NCI-H1436 treated with DMSO at 0.1 percent for 48 hours (cell line): ENCODE results near the gene DNAJB13.
A peak's percentile ranks its signal among the peaks of the same experiment; 100 is the strongest.
"Not testable (repeated sequence)": the region's sequence is repeated elsewhere in the genome, so short reads cannot be mapped to it uniquely, and the experiment has no call there.

Experiments
- DNase-seq: peaks from one replicate; lab custom pipeline; 2025; lab: John Stamatoyannopoulos, UW

Gene DNAJB13, protein sequence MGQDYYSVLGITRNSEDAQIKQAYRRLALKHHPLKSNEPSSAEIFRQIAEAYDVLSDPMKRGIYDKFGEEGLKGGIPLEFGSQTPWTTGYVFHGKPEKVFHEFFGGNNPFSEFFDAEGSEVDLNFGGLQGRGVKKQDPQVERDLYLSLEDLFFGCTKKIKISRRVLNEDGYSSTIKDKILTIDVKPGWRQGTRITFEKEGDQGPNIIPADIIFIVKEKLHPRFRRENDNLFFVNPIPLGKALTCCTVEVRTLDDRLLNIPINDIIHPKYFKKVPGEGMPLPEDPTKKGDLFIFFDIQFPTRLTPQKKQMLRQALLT

GRCh38 chr11:73950869-73951710 is at the start of gene DNAJB13:
TSS of gene DNAJB13 (plus strand) at chr11:73951026. CDS start at chr11:73951070, 44 bp downstream.
- no peak for DNase-seq

GRCh38 chr11:73902303-73902702 is 48.5 kb upstream of the DNAJB13 start:
- no peak for DNase-seq

DNA sequence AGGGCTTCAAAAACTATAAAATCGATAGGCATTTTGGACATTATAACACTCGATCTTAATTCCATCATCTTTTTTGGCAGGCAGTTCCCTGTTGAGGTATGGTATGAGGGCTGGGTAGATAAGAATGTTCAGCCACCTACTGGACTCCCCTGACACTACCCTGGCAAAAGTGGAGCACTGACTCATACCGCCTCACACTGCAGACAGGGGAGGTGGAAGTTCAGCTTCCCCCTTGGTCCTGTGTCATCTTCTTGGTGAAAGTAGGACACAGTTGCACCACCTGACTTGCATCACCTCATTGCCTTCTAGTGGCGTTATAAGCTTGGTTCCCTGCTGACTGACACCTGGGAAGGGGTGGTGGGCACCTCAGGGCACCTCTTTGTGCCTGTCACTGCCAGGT is 43.6 kb upstream of the DNAJB13 start:
- DNase-seq: no peak

GRCh38 chr11:73912026-73912425 is 38.8 kb upstream of the DNAJB13 start:
- DNase-seq: no peak

GRCh38 chr11:73913472-73913871 is 37.4 kb upstream of the DNAJB13 start:
- DNase-seq: no peak

DNA sequence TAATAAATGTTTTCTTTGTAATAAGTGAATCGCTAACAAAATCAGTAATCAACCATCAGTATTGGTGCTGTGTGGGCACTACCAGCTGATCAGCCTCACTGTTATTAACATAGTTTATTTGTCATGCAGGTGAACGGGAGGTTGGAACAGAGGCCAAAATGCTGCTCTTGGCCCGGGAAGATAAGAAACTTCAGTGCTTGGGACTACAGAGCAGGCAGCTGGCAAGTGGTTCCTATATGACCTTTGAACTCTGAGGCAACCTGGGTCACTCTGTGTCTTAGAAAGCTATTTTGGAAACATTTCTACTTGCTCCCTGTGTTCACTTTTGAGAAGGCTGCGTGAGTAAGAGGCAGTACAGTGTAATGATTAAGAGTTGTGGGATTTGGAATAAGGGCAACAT is 36.5 kb upstream of the DNAJB13 start:
- DNase-seq: no peak

DNA sequence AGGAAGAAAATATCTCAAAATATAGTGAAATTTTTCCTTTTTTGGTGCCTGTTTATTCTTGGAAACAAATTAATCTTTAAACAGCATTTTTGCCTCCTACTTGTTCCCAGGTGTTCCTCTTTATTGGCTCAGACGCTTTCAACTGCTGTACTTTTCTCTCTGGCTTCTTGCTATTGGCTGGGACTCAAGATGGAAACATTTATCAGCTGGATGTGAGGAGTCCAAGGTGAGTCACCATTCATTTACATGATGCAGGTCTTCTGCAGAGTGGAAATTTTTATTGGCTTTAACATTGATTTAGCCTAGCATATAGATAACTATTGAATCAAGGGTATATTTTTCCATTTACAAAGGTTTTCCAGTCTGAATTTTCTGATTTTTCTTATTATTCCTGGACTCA is 34.4 kb upstream of the DNAJB13 start:
- no peak for DNase-seq

DNA sequence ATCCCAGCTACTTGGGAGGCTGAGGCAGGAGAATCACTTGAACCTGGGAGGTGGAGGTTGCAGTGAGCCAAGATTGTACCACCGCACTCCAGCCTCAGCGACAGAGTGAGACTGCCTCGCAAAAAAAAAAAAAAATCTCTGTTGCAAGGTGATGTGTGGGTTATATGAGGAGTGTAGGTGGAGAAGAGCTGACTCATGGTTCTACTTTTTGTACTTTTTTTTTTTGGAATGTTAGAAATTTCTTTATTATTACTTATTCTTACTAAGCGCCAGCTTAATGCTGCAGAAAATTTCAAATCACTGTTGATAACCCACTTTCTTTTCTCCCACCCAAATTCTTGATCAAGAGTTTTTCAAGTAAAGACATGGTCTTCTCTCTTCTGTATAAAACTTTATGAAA is 29.6 kb upstream of the DNAJB13 start:
- no peak for DNase-seq

- no peak for DNase-seq
These were observed 21.4 kb upstream of the DNAJB13 start for GRCh38 chr11:73929388-73929787.

GRCh38 chr11:73931039-73931645 is 19.7 kb upstream of the DNAJB13 start:
- DNase-seq: peak; percentile 51

DNA sequence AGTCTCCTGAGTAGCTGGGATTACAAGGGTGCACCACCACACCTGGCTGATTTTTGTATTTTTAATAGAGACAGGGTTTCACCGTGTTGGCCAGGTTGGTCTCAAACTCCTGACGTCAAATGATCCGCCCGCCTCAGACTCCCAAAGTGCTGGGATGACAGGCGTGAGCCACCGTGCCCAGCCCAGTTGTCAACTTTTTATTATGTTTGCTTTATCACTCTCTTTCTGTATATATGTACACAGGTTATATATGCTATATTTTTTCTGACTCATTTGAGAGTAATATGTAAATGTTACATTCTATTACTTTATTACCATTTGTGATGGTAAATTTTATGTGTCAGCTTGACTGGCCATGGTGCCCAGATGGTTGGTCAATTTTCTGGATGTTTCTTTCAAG is 18.9 kb upstream of the DNAJB13 start:
- DNase-seq: no peak

GRCh38 chr11:73932781-73933180 is 18.0 kb upstream of the DNAJB13 start:
- DNase-seq: no peak

DNA sequence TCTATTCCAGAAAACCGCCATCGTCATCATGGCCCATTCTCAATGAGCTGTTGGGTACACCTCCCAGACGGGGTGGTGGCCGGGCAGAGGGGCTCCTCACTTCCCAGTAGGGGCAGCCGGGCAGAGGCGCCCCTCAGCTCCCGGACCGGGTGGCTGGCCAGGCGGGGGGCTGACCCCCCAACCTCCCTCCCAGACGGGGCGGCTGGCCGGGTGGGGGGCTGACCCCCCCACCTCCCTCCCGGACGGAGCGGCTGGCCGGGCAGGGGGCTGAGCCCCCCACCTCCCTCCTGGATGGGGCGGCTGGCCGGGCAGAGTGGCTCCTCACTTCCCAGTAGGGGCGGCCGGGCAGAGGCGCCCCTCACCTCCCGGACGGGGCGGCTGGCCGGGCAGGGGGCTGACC is 14.8 kb upstream of the DNAJB13 start:
- not testable (repeated sequence) for DNase-seq

DNA sequence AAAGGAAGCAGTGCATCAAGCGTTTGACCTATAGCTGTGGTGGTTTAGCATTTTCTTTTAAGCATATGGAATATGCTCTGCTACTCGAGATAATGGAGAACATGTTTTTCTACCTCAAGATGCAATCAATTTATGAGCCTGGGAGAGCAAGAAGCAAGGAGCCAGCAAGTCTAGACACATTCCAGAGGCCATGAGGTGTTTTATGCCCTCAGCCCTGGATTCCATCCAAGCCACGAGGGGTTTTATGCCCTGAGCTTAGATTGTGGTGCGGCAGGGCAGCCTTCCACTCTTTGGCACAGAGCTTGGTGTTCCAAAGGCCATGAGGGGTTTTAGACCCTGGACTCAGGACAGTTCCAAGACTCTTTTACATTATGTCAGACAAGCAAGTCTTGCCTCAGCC is 11.7 kb upstream of the DNAJB13 start:
- DNase-seq: no peak

DNA sequence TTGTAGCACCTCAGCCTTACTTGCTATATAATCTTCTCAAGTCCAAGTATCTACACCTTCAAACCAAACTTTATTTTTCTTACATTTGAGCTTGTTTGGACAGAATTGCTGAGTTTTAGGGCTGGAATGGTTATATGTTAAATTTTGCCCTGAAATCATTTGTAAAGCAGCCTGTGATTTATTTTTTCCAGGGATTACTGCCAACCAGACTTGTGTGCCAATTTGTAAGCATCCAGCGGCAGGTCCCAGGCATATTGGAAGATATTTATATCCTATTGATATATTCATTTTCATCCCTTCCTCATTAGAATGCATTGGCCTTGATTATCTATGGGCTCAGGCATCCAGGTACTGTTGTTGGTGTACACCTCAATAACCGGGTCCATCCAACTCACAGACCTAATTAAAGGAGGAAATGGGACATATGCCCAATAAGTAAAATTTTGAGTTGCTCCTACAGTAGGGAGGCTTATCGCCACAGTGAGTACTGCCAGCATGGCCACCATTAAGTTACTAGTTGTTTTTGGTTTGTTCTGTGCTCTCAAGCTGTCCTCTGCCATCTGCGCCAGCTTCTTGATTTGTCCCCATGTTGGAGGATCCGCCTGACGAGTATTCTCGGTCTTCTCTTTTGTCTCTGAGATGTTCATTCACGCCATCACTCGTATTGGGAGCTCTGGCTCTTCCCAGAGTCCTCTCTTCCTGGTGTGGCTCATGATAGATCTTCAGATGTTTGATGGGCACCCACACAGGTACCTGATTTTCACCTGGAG is 9.8 kb upstream of the DNAJB13 start:
- DNase-seq: no peak

GRCh38 chr11:73942010-73942409 is 8.8 kb upstream of the DNAJB13 start:
- DNase-seq: no peak

- no peak for DNase-seq
These were observed 6.7 kb upstream of the DNAJB13 start for GRCh38 chr11:73944085-73944484.

DNA sequence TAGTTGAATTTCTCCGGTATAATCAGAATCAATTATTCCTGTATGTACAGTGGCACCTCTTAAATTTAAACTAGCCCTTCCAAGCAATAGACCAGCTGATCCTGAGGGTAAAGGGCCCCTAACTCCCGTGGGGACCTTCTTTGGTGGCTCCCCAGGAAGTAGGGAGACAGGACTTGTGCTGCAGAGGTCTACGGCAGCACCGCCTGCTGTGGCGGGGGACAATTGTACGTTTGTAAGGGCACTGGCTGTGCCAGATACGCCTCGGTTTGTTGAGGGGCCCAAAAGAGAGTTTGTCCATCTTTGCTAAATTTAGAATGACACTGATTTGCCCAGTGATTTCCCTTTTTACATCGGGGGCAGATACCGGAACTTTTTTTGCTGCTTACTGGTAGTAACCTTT is 5.9 kb upstream of the DNAJB13 start:
- DNase-seq: no peak

- DNase-seq: no peak
These were observed 5.4 kb upstream of the DNAJB13 start for GRCh38 chr11:73945396-73945795.

GRCh38 chr11:73946798-73947458 is 3.9 kb upstream of the DNAJB13 start:
- no peak for DNase-seq

GRCh38 chr11:73949246-73949645 is 1.6 kb upstream of the DNAJB13 start:
- DNase-seq: no peak

GRCh38 chr11:73949912-73950311 is 914 bp upstream of the DNAJB13 start:
- DNase-seq: no peak
